GM21447 (cell line): ENCODE data around the gene VASN.
"Not testable (repeated sequence)": the region's sequence is repeated elsewhere in the genome, so short reads cannot be mapped to it uniquely, and the experiment has no call there.

Experiments used
- ATAC-seq: cut with Tn5 transposase; IDR thresholded peaks from one replicate; pipeline ENCODE4 v1.9.1; 2021; ENCODE audit not compliant: unreplicated experiment

Gene VASN

DNA sequence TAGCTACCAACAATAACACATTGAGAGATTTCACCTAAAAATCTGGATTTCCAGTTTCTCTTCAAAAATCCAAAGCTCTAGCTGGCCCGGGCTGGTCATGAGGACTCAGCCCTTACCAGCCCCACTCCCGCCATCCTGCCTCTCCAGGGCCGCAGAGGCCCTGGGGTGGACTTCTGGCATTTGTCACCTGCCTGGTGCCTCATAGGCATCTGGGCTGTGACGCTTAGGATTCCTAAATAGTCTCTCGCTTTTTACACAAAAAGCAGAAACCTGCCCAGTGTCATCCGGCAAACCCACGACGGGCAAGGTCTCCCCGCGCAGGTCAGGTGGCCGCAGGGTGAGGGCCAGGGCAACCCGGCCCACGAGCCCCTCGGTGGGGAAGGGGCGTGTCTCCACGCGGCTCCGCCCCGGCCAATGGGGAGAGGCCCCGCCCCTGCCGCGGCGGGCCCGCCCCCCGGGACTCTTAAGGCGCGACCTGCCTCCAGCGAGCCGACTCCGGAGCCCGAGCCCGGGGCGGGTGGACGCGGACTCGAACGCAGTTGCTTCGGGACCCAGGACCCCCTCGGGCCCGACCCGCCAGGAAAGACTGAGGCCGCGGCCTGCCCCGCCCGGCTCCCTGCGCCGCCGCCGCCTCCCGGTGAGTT, at the start of gene VASN:
VASN (plus strand) TSS at position 492 of the 644 bp plus-strand sequence. CDS start 9,030 bp downstream, outside the sequence.
- ATAC-seq: no peak

DNA sequence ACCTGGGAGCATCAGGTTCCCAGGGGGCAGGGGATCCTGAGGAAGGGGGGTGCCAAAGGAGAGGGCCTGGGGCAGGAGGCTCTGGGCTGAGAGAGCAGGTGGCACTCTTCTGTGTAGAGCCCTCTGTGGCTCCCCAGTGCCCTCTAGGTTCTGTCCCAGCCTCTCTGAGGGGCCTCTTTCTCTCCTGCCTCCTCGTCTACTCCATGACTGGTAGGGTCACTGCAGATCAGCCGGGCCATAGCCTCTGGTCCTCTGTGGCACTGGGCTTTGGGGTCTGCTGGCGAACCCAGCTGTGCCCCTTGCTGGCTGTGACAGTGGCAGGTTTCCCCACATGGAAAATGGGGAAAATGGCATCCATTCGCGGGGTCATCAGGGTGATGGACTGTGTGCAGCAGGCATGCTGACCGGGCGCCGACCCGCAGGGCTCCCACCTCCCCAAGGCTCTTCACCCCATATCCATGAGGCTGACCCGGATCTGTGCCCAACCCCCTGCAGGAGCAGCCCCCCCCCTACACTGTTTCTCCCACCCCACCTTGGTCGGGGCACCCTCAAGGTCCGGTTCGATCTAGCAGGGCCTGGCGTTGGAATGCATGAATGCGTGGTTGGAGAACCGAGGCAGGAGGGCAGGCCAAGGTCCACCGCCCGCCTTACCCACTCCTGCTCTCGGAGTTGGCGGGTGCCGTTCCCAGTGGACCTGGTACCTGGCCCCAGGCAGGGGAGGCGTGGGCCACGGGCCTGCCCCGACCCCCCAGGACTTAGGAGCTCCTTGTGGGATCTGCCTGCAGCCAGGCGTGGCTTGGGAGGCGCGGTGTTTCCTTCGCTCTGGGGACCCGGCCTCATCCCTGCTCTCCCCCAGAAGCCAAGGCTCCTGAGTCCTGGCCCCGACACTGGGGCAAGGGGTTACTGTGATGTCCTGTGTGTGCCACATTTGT, 49.3 kb upstream of the VASN start:
- ATAC-seq: no peak

DNA sequence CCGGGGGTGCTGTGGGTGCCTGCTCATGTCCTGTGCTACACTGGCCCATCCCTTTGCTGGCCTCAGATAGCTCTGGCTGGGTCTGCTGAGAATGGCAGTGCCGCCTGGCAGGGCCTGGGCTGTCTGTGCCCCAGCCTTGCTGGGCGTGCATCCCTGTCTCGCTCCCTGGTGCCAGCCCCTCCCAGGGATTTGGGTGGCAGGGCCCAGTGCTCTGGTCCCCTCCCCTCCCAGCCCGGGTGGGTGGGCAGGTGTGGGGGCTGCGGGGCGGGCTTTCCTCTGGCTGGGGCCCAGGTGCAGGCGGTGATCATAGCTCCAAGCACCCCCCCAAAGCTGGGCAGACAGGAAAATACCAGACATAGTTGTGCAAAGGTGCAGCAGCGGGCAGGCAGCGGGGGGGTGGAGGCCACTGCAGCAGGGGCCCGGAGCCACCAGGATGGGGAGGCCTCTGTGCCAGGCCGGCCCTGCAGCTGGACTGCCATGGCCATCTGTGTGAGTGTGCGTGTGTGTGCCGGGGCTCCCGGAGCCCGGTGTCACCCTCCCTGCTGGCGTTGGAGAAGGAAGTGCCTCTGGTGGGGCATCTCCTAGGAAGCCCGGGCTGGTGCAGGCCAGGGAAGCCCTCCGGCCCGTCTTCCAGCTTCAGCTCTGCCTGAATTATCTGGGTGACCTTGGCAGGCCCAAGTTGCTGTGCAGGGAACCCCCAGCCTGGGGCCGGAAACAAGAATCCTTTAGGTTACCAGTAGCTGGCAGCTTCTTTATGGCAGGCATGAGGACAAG, 48.4 kb upstream of the VASN start:
- ATAC-seq: no peak

DNA sequence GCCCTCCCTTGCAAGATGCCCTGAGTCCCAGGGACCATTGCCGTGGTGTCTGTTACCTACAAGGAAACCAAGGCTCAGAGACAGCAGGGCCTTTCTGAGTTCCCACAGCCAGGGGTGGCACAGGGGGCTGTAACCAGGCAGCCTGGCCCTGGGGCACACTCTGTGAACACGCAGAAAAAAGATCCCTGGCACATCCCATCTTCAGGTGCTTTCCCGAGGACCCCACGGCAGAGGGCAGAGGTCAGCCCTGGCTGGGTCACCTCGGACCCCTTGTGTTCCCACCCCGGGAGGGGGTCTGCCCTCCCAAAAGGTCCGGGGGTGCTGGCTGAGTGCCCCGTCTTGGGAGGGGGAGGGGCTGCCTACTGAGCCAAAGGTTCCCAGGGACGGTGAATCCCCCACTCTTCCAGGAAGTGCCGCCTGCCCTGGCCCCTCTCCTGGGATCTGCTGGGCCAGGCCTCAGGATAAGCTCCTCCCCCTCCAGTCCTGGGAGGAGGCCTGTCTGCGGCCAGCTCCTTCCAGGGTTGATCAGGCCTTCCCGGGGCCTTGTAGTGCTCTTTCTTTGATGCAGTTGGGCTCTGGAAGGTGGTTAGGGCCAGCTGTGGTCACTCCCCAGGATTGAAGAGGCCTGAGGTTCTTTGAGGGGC, 47.7 kb upstream of the VASN start:
- ATAC-seq: no peak

DNA sequence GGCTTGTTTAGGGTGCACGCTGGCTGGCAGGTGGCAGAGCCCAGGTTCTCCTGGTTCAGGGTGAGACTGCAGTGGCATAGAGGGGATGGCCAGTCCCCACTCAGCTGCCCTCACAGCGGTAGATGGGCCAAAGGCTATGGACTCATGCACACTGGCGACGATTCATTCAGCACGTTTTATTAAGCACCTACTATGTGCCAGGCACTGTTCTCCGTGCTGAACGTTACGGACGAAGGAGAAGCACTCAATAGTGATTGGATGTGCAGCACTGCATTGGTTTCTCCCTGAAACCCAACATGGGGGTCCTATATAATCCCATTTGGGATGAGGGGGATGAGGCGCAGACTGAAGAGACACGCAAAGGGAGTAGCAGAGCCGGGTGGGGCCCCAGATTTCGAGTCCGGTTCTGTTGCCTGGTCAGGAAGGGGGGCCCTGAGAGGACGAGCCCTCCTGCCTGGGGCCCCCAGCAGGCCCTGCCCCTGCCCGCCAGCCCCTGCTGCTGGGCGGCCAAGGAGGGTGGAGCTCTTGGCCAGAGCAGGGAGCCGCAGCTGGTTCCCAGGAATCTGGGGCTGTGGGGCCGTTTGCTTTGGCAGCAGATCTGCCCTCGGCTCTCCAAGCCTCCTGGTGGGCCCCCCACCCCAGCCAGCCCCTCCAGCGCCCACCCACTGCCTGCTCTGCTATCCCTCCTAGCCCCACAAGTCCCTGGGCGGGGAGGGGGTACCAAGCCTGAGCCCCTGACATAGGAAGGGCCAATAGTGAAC, 47.0 kb upstream of the VASN start:
- ATAC-seq: no peak

DNA sequence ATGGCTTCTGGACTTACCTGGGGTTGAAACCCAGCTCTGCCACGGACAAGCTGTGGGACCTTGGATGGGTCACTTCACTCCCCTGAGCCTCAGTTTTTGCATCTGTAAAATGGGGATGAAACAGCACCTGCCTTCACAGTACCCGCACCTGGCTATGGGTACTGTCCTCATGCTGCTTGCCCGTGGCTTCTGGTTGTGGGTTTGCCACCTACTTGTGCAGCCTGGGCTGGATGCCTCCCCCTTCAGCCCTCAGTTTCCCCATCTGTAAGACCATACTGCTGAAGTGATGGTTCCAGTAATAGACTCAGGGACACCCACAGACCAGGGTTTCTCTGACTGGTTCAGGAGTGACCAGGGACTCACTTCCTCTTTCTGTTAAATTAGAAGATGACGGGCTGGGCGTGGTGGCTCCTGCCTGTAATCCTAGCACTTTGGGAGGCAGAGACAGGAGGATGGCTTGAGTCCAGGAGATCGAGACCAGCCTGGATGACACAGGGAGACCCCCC, 46.3 kb upstream of the VASN start:
- ATAC-seq: no peak

DNA sequence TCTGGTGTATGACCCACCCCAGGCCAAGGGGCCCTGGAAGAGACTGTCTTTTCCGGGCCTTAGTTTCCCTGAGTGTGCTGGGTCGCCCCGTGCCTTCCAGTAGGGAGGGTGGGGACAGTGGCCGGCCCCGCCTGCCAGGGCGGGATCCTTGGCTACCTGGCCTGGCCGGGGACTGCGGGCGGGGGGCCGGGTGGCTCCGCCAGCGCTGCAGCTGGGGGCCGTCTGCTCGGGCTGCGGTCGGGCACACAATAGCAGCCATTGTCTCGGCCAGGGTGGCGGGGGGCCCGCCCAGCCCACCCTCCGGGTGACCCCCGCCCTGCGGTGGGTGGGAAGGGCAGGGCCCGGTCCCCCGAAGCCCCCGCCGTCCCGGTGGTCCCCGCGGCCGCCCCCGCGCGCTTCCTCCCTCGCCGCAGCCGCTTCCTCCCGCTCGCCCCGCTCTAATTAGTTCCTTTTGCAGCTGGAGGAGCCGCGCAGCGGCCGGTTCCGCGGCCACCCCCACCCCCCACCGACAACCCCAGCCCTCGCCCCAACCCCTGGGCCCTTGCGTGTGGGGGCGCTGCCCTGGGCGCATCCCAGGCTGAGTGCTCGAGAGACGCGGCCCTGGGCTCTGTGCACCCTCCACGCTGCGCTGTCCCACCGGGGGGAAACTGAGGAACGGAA, 44.1 kb upstream of the VASN start:
- no peak for ATAC-seq

DNA sequence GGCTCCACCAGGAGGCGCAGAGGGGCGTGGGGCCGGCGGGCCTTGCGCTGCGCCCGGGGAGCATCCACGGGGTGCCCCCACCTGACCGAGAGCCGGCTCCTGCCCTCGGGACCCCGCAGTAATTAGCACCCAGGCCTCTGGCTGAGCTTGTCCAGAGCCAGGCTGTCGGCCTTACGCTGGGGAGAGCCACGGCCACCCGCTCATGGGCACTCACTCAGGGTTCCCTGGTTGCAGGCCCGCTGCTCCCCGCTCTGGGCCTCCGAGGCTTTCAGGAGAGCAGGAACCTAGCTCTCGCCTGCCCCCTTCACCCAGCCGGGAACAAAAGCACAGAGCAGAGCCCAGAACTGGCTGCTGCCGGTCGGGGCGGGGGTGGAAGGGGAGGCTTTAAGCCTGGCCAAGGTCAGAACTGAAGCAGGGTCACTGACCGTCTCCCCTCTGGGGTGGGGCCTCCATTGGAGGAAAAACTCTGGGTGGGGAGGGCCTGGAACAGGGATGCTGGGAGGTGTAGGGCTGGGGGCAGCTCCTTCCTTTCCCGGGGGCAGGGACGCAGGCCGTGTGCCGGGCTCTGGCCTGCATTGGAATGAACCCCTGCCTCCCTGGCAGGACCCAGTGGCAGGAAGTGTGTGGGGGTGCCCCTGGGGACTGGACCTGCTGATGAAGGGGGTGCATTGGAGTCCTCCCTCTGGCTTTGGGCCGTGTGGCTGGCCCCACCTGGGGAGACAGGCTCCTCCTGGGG, 43.4 kb upstream of the VASN start:
- ATAC-seq: no peak

DNA sequence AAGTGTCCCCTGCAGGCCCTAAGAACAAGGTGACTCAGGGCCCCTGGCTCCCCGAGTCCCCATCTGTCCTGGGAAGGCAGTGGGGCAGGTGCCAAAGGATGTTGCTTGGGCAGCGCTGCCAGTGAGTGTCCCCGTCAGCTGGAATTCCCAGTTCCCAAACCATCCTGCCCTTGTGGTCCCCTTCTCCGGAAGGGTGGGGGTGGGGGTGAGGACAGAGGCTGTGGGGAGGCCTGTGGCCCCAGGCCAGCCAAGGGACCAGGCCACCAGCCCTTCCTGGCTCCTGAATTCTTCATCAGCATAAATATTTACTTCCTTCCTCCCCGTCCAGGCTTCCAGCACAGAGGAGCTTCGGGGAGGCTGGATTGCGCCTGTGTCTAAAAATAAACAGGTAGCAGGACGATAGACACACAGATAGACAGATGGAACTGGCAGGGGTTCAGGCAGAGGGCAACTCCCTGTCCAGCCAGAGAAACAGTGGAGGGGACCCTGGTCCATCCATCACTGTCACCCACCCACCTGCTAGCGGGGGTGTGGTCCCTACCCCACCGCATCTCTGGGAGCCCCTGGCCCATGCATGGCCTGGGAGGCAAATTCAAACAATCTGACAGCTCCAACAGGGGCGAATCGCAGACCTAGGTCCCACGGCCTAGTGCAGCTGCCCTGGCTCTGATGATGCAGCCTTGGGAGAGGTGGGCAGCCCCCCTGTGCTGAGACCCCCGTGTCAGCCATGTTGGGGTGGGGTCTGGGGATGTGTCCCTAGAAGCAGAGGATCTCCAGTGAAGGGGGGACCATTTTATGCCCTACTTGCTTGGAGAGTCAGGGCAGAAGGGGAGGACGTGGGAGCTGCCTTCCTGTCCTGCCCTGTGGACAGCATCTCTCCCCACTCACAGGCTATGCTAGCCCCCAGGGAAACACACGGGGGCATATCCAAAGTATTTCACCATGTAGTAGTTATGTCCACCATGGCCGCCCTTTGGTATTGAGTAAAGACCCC, 42.6 kb upstream of the VASN start:
- ATAC-seq: no peak

DNA sequence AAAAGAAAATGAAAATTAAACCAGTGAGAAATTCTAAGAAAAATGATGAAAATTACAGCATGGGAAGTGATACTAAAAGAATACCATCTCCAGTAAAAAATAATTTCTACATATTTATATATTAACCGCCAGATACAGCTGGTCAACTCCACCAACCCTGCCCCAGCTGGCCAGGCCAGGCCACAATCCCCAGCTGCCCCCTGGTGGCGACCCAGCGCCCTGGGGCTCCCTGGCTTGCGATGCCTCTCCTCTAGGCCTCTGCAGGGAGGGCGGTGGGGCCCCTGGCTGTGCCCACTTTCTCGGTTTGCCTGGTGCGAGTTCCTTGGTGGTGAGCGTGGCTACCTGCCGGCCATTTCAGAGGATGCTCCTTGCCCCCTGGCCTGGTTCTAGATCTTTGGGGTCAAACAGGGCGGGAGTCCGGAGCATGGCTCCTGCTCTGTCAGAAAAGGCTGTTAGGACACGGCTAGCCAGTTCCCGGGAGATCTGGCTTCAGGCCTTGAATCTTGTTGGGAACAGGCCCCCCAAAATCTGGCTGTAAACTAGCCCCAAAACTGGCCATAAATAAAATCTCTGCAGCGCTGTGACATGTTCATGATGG, 41.3 kb upstream of the VASN start:
- ATAC-seq: no peak

DNA sequence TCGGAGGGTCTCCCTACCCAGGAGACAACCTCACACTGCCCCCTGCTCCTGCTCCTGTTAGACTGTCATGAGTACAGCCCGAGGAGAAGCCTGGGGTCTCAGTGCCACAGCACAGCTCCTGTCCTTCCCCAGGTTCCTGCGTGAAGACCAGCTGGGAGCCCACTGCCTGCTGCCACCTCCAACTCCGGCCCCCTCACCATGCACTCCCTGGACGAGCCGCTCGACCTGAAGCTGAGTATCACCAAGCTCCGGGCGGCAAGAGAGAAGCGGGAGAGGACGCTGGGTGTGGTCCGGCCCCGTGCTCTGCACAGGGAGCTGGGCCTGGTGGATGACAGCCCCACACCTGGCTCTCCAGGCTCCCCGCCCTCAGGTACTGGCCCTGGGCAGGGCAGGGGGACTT, 39.6 kb upstream of the VASN start:
- no peak for ATAC-seq

DNA sequence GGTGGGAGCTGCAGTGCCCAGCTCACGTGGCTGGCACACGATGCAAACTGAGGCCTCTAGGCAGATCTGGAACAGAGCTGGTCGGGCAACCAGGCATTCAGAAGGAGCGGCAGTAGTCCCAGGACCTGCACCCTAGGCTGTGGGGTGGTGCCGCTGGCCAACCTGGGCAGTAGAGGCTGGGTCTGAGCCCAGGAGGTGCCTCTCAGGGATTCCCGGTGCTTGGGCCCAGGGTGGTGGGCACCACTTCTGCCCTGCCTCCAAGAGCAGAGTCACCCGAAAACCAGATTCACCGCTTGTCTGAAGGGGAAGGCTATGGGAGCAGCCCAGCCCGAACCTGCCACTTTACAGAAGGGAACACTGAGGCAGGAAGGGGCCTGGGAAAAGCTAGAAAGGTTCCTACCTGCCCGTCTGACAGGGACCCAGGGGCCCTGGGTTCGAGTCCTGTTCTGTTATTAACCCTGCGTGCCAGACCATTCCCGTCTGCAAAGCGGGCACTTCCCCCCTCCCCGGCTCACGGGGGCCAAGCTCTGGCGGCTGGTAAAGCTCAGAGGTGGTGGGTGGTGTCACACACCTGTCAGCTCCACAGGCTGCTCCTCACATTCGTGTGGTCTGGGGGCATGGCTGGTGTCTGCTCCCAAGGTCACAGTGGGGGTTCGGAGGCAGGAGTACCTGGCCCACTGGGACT, 38.9 kb upstream of the VASN start:
- ATAC-seq: no peak

DNA sequence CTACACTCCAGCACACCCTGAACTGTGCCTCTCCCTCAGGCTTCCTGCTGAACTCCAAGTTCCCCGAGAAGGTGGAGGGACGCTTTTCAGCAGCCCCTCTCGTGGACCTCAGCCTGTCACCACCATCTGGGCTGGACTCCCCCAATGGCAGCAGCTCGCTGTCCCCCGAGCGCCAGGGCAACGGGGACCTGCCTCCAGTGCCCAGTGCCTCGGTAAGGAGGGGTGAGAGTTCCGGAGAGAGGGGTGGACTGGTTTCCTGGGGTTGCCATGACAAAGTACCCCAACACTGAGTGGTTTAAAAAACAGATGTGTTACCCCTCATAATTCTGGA, 38.4 kb upstream of the VASN start:
- ATAC-seq: no peak

DNA sequence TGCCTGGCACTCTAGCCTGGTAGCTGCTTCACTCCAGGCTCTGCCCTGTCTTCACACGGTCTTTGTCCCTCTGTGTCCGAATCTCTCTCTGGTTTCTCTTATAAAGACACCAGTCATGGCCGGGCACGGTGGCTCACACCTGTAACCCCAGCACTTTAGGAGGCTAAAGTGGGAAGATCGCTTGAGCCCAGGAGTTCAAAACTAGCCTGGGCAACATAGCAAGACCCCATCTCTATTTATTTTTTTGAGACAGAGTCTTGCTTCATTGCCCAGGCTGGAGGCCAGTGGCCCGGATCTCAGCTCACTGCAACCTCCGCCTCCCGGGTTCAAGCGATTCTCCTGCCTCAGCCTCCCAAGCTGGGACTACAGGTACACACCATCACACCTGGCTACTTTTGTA, 37.9 kb upstream of the VASN start:
- not testable (repeated sequence) for ATAC-seq

DNA sequence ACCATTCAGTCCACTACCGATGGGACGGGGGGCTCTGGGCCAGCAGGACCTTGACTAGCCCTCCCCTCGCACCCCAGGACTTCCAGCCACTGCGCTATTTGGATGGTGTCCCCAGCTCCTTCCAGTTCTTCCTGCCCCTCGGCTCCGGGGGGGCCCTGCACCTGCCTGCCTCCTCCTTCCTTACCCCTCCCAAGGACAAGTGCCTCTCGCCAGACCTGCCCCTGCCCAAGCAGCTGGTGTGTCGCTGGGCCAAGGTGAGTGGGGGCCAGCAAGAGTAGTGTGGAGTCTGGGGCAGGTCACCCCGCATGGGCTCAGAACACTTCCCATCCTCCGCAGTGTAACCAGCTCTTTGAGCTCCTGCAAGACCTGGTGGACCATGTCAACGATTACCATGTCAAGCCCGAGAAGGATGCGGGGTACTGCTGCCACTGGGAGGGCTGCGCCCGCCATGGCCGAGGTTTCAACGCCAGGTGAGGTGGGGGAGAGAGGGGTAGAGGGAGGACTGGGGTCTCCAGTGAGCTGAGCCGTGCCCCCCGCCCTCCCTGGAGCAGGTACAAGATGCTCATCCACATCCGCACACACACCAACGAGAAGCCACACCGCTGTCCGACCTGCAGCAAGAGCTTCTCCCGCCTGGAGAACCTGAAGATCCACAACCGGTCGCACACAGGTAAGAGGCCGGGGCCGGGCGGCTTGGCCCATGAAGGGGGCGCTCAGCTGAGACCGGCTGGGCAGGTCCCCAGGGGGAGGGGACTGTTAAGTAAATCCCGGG, 36.7 kb upstream of the VASN start:
- ATAC-seq: no peak
